Caco-2 (cell line): Measurements from ENCODE around the gene BBX. TPM values are rescaled to one million over a fixed set of nuclear protein-coding genes. Genes with fewer than 3 reads are reported as not detected.
A peak's percentile ranks its signal among the peaks of the same experiment; 100 is the strongest.

Source experiments
- BruUV-seq: library from RNA; stranded (reverse); fragments of 400-500 nt; replicated peaks from 2 replicates; lab custom pipeline; 2021; lab: Mats Ljungman, UMichigan
- CTCF ChIA-PET: fragments of 300-600 bp; sonication (Branson Sonifier 250); formaldehyde crosslinking; loops from one replicate; lab custom pipeline; 2022; ENCODE audit warnings: antibody characterized with exemption; lab: Charles Lee
- POLR2A ChIA-PET: fragments of 300-600 bp; sonication (Branson Sonifier 250); formaldehyde crosslinking; loops from one replicate; lab custom pipeline; 2022; ENCODE audit warnings: antibody characterized with exemption; lab: Charles Lee
- DNase-seq, 2 experiments: peaks; one replicate each; pipeline versions ENCODE4 v3.0.0 to v3.0.0-alpha.2; 2020 to 2022
- H3K27me3 ChIP-seq: replicated peaks from 2 replicates; pipeline ENCODE4 v1.6.0; 2011; ENCODE audit warnings: low read length; ENCODE audit not compliant: control insufficient read depth, insufficient read depth
- H3K36me3 ChIP-seq: 2 replicates; pipeline ENCODE4 v1.5.1; 2011; ENCODE audit warnings: low read length; ENCODE audit not compliant: control insufficient read depth, insufficient read depth
- H3K4me1 ChIP-seq: fragments of 250-450 bp; sonication (Bioruptor Pico); 2 replicates; pipeline ENCODE4 v1.5.1; 2020; ENCODE audit warnings: mild to moderate bottlenecking
- H3K4me3 ChIP-seq: 2 replicates; pipeline ENCODE4 v1.5.1; 2011; ENCODE audit warnings: low read depth, mild to moderate bottlenecking, control low read depth, low read length
- H3K9me3 ChIP-seq: fragments of 250-450 bp; sonication (Bioruptor Pico); 2 replicates; pipeline ENCODE4 v1.5.1; 2020; ENCODE audit warnings: mild to moderate bottlenecking, moderate library complexity
- H3K27ac Mint-ChIP-seq: one replicate; pipeline ENCODE4 v1.8.0; 2022; ENCODE audit warnings: mixed read lengths; ENCODE audit not compliant: unreplicated experiment
- H3K27me3 Mint-ChIP-seq: one replicate; pipeline ENCODE4 v1.8.0; 2022; ENCODE audit warnings: mixed read lengths; ENCODE audit not compliant: insufficient read depth, unreplicated experiment
- H3K36me3 Mint-ChIP-seq: one replicate; pipeline ENCODE4 v1.8.0; 2022; ENCODE audit warnings: mild to moderate bottlenecking, mixed read lengths; ENCODE audit not compliant: insufficient read depth, unreplicated experiment
- H3K4me1 Mint-ChIP-seq: one replicate; pipeline ENCODE4 v1.8.0; 2022; ENCODE audit warnings: low read depth, mixed read lengths; ENCODE audit not compliant: unreplicated experiment
- H3K4me3 Mint-ChIP-seq: one replicate; pipeline ENCODE4 v1.8.0; 2022; ENCODE audit warnings: mild to moderate bottlenecking, moderate library complexity, mixed read lengths; ENCODE audit not compliant: unreplicated experiment
- H3K9me3 Mint-ChIP-seq: one replicate; pipeline ENCODE4 v1.8.0; 2022; ENCODE audit warnings: mixed read lengths; ENCODE audit not compliant: unreplicated experiment
- CTCF ChIP-seq, 2 experiments: fragments of 200-600 bp in 1 of 2; IDR thresholded peaks; 1 replicate in 1 of 2; 2 replicates in 1 of 2; pipeline versions ENCODE4 v1.5.1 to v1.8.0; 2011 to 2022; ENCODE audit warnings: antibody characterized with exemption in 1 of 2, control low read depth in 1 of 2, inconsistent platforms in 1 of 2, low read depth in 1 of 2, low read length in 1 of 2, mild to moderate bottlenecking in 1 of 2, moderate library complexity in 1 of 2; ENCODE audit not compliant: insufficient read depth in 1 of 2, severe bottlenecking in 1 of 2, unreplicated experiment in 1 of 2
- intact Hi-C: fragments of 100-400 bp; cut with micrococcal nuclease; formaldehyde crosslinking; loops from one replicate; pipeline ENCODE4 v1.10.0; 2022; ENCODE audit not compliant: unreplicated experiment
- total RNA-seq: library from RNA; stranded (reverse); gene quantifications from 2 replicates; pipeline ENCODE4 v1.2.3, GENCODE V29; 2022

The BBX gene
- total RNA-seq, 1 experiment from 2014 or later = 2.6 TPM

DNA sequence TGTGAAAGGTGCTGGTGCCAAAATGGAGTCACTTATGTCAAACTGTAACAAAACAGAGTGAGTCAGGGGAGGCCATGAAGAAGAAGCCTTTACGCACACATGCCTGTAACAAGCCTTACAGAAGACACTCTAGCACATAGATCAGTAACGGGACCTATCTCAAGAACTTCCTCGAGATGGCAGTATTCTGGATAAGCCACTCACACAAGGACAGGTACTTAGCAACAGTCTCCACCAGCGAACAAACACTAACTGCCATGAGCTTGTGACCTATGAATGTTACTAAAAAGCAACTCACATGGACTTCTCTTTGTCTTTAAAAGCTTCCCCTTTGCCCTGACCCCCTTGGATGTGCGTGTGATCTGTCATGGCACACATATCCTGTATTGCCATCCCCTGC lies 332.9 kb downstream of the BBX start:
- CTCF ChIA-PET = interaction anchor here (0.6 to 1.0 kb wide), 2 partner anchors 29 to 670 kb away, joined by 3 read pairs; no protein-coding TSS in a partner anchor
- Histone ChIP-seq H3K36me3 (no peaks in the 10 kb centered on the region), H3K27me3 (no peaks in the 10 kb centered on the region), H3K4me1 (no peaks in the 10 kb centered on the region), H3K9me3 (no peaks in the 10 kb centered on the region), H3K4me3 (no peak overlapping the region)
- Mint-ChIP-seq H3K4me3 (no peak overlapping the region), H3K27me3 (peaks cover 5% of the 10 kb centered on the region), H3K9me3 (no peaks in the 10 kb centered on the region), H3K4me1 (peaks cover 5% of the 10 kb centered on the region), H3K36me3 (no peaks in the 10 kb centered on the region), H3K27ac (no peak overlapping the region)
- TF ChIP-seq CTCF (IDR thresholded peaks at IDR 0.05; ENCODE audit: insufficient read depth in 1 of 2, low read depth in 1 of 2, low read length in 1 of 2, severe bottlenecking in 1 of 2, unreplicated experiment in 1 of 2) = peak; percentile 20 to 26
- POLR2A ChIA-PET = no interaction called here
- peak in 1 of 2 experiments; percentile 18 for DNase-seq
- intact Hi-C loops = loop anchor here (5.0 kb wide), 1 partner anchor 72 kb away; no protein-coding TSS in a partner anchor
- BruUV-seq = no TSS peak

GRCh38 chr3:107857854-107858253 lies 335.1 kb downstream of the BBX start:
- Histone ChIP-seq H3K9me3 (no peaks in the 10 kb centered on the region), H3K36me3 (no peaks in the 10 kb centered on the region), H3K4me1 (no peaks in the 10 kb centered on the region), H3K27me3 (no peaks in the 10 kb centered on the region), H3K4me3 (no peak overlapping the region)
- Mint-ChIP-seq H3K4me1 (peaks cover 5% of the 10 kb centered on the region), H3K27ac (no peak overlapping the region), H3K4me3 (no peak overlapping the region), H3K9me3 (no peaks in the 10 kb centered on the region), H3K36me3 (no peaks in the 10 kb centered on the region), H3K27me3 (no peaks in the 10 kb centered on the region)
- ChIA-PET POLR2A (no interaction called here), CTCF (no interaction called here)
- no TSS peak for BruUV-seq
- TF ChIP-seq CTCF (IDR thresholded peaks at IDR 0.05; ENCODE audit: insufficient read depth in 1 of 2, low read depth in 1 of 2, low read length in 1 of 2, severe bottlenecking in 1 of 2, unreplicated experiment in 1 of 2) = no peak
- intact Hi-C loops = loop anchor here (5.0 kb wide), 1 partner anchor 69 kb away; no protein-coding TSS in a partner anchor
- DNase-seq = no peak

GRCh38 chr3:107858876-107859275 lies 336.1 kb downstream of the BBX start:
- Histone ChIP-seq H3K27me3 (no peaks in the 10 kb centered on the region), H3K4me3 (no peak overlapping the region), H3K9me3 (no peaks in the 10 kb centered on the region), H3K4me1 (no peaks in the 10 kb centered on the region), H3K36me3 (no peaks in the 10 kb centered on the region)
- H3K36me3 Mint-ChIP-seq = no peaks in the 10 kb centered on the region
- no peak for TF ChIP-seq CTCF (IDR thresholded peaks at IDR 0.05; ENCODE audit: insufficient read depth in 1 of 2, low read depth in 1 of 2, low read length in 1 of 2, severe bottlenecking in 1 of 2, unreplicated experiment in 1 of 2)
- H3K27ac Mint-ChIP-seq = no peak overlapping the region
- intact Hi-C loops = loop anchor here (5.0 kb wide), 1 partner anchor 68 kb away; no protein-coding TSS in a partner anchor
- H3K9me3 Mint-ChIP-seq = no peaks in the 10 kb centered on the region
- BruUV-seq = no TSS peak
- CTCF ChIA-PET = no interaction called here
- H3K4me3 Mint-ChIP-seq = no peak overlapping the region
- H3K4me1 Mint-ChIP-seq = peaks cover 5% of the 10 kb centered on the region
- POLR2A ChIA-PET = no interaction called here
- DNase-seq = no peak
- H3K27me3 Mint-ChIP-seq = no peaks in the 10 kb centered on the region

Other genes starting within 250 kb of the BBX start
- gene CCDC54, start 145.5 kb upstream of the BBX start, total RNA-seq = not detected in 2 replicates